IMR-90 (cell line): ENCODE measurements around the gene GABRA6. TPM values are rescaled to one million over a fixed set of nuclear protein-coding genes. Genes with fewer than 3 reads are reported as not detected.

Experiments
- ATAC-seq: fragments of 200-7000 bp; cut with Tn5 transposase; 2 replicates; pipeline ENCODE4 v1.9.1; 2020; ENCODE audit warnings: low read depth, mild to moderate bottlenecking, moderate library complexity
- BruUV-seq: library from RNA; stranded (reverse); fragments of 400-500 nt; replicated peaks from 2 replicates; lab custom pipeline; 2021; lab: Mats Ljungman, UMichigan
- CTCF ChIA-PET: fragments of 300-600 bp; formaldehyde crosslinking; extraction: SDS; loops from one replicate; lab custom pipeline; 2021; ENCODE audit warnings: antibody characterized with exemption; lab: Yijun Ruan, JAX
- POLR2A ChIA-PET: fragments of 300-600 bp; sonication (Branson Sonifier 250); formaldehyde crosslinking; loops from one replicate; lab custom pipeline; 2022; ENCODE audit warnings: antibody characterized with exemption; ENCODE audit not compliant: unreplicated experiment; lab: Charles Lee
- DNase-seq: peaks from one replicate; pipeline ENCODE4 v3.0.0; 2013
- H2AFZ ChIP-seq: replicated peaks from 2 replicates; pipeline ENCODE3; 2013; ENCODE audit warnings: low read length, mild to moderate bottlenecking; ENCODE audit not compliant: poor library complexity
- H2AK5ac ChIP-seq: 2 replicates; pipeline ENCODE4 v1.6.1; 2013; ENCODE audit warnings: low read depth, low read length, inconsistent platforms
- H2AK9ac ChIP-seq: replicated peaks from 2 replicates; pipeline ENCODE3; 2013; ENCODE audit warnings: mild to moderate bottlenecking, low read depth, low read length, moderate library complexity; ENCODE audit not compliant: poor library complexity
- H2BK120ac ChIP-seq: 2 replicates; pipeline ENCODE4 v1.6.1; 2013; ENCODE audit warnings: low read depth, low read length, inconsistent platforms
- H2BK15ac ChIP-seq: 3 replicates; pipeline ENCODE4 v1.6.1; 2013; ENCODE audit warnings: low read depth, low read length, inconsistent platforms
- H2BK20ac ChIP-seq: 2 replicates; pipeline ENCODE4 v1.6.1; 2013; ENCODE audit warnings: low read depth, mild to moderate bottlenecking, inconsistent platforms, low read length, moderate library complexity
- H2BK5ac ChIP-seq: 2 replicates; pipeline ENCODE4 v1.6.1; 2013; ENCODE audit warnings: mild to moderate bottlenecking, low read depth, low read length, inconsistent platforms; ENCODE audit not compliant: poor library complexity, severe bottlenecking
- H3K14ac ChIP-seq: replicated peaks from 2 replicates; pipeline ENCODE4 v1.6.1; 2013; ENCODE audit warnings: low read depth, low read length, inconsistent platforms
- H3K18ac ChIP-seq: 2 replicates; pipeline ENCODE4 v1.6.1; 2013; ENCODE audit warnings: low read depth, low read length, control low read depth
- H3K23ac ChIP-seq: 2 replicates; pipeline ENCODE4 v1.6.1; 2013; ENCODE audit warnings: low read depth, low read length, inconsistent platforms
- H3K27ac ChIP-seq: 2 replicates; pipeline ENCODE4 v1.5.1; 2013; ENCODE audit warnings: mild to moderate bottlenecking, control low read depth, low read length; ENCODE audit not compliant: insufficient read depth
- H3K27me3 ChIP-seq: 2 replicates; pipeline ENCODE4 v1.6.1; 2013; ENCODE audit warnings: low read length; ENCODE audit not compliant: control insufficient read depth, insufficient read depth
- H3K36me3 ChIP-seq: 2 replicates; pipeline ENCODE4 v1.6.1; 2013; ENCODE audit warnings: low read length, mixed read lengths; ENCODE audit not compliant: control insufficient read depth, insufficient read depth
- H3K4ac ChIP-seq: 2 replicates; pipeline ENCODE4 v1.6.1; 2013; ENCODE audit warnings: low read depth, low read length, inconsistent platforms
- H3K4me1 ChIP-seq: 2 replicates; pipeline ENCODE4 v1.6.1; 2013; ENCODE audit warnings: low read length, mixed read lengths; ENCODE audit not compliant: control insufficient read depth, insufficient read depth
- H3K4me2 ChIP-seq: 2 replicates; pipeline ENCODE4 v1.6.1; 2013; ENCODE audit warnings: low read depth, mild to moderate bottlenecking, control low read depth, low read length, moderate library complexity
- H3K4me3 ChIP-seq: 2 replicates; pipeline ENCODE4 v1.5.1; 2013; ENCODE audit warnings: low read depth, mild to moderate bottlenecking, control low read depth, low read length, moderate library complexity; ENCODE audit not compliant: insufficient read depth
- H3K56ac ChIP-seq: 2 replicates; pipeline ENCODE4 v1.6.1; 2013; ENCODE audit warnings: low read length, inconsistent platforms; ENCODE audit not compliant: insufficient read depth; ENCODE audit errors: extremely low read depth
- H3K79me1 ChIP-seq, 2 experiments: 2 replicates each; pipeline ENCODE4 v1.6.1; 2013; ENCODE audit warnings: low read length in 2 of 2, inconsistent platforms in 1 of 2, low read depth in 1 of 2
- H3K9ac ChIP-seq: 2 replicates; pipeline ENCODE4 v1.6.1; 2013; ENCODE audit warnings: low read depth, low read length, control low read depth
- H3K9me1 ChIP-seq: 2 replicates; pipeline ENCODE4 v1.6.1; 2013; ENCODE audit warnings: low read length, inconsistent platforms; ENCODE audit not compliant: insufficient read depth
- H3K9me3 ChIP-seq: 2 replicates; pipeline ENCODE4 v1.6.1; 2013; ENCODE audit warnings: low read length; ENCODE audit not compliant: control insufficient read depth, insufficient read depth
- H4K20me1 ChIP-seq: 2 replicates; pipeline ENCODE4 v1.6.1; 2013; ENCODE audit warnings: low read length, inconsistent platforms; ENCODE audit not compliant: insufficient read depth
- H4K5ac ChIP-seq: 2 replicates; pipeline ENCODE4 v1.6.1; 2013; ENCODE audit warnings: mild to moderate bottlenecking, low read depth, low read length, control low read depth
- H4K8ac ChIP-seq, 2 experiments: 2 replicates each; pipeline ENCODE4 v1.6.1; 2013; ENCODE audit warnings: low read depth in 2 of 2, low read length in 2 of 2, control low read depth in 1 of 2, inconsistent platforms in 1 of 2
- H4K91ac ChIP-seq: 2 replicates; pipeline ENCODE4 v1.6.1; 2013; ENCODE audit warnings: low read depth, low read length, inconsistent platforms; ENCODE audit not compliant: insufficient read depth
- CEBPB ChIP-seq: IDR thresholded peaks from 2 replicates; pipeline ENCODE4 v1.6.1; 2012; ENCODE audit warnings: low read depth, low read length, improper control_type of control experiment
- CHD1 ChIP-seq: IDR thresholded peaks from 2 replicates; pipeline ENCODE4 v1.6.1; 2012; ENCODE audit warnings: low read depth, low read length, improper control_type of control experiment
- MAFK ChIP-seq: IDR thresholded peaks from 2 replicates; pipeline ENCODE4 v1.6.1; 2012; ENCODE audit warnings: low read depth, low read length, improper control_type of control experiment
- MAZ ChIP-seq: IDR thresholded peaks from 2 replicates; pipeline ENCODE4 v1.6.1; 2012; ENCODE audit warnings: low read depth, mild to moderate bottlenecking, low read length, improper control_type of control experiment, moderate library complexity, borderline replicate concordance
- MXI1 ChIP-seq: IDR thresholded peaks from 2 replicates; pipeline ENCODE4 v1.6.1; 2012; ENCODE audit warnings: low read depth, mild to moderate bottlenecking, low read length, moderate library complexity, borderline replicate concordance
- NFE2L2 ChIP-seq: fragments of 150-350 bp; IDR thresholded peaks from 2 replicates; pipeline ENCODE4 v1.6.1; 2016; ENCODE audit warnings: low read depth, mild to moderate bottlenecking, low read length
- RAD21 ChIP-seq: IDR thresholded peaks from 2 replicates; pipeline ENCODE4 v1.6.1; 2012; ENCODE audit warnings: low read length, improper control_type of control experiment
- RCOR1 ChIP-seq: IDR thresholded peaks from 2 replicates; pipeline ENCODE4 v1.6.1; 2012; ENCODE audit warnings: mild to moderate bottlenecking, low read length, improper control_type of control experiment; ENCODE audit not compliant: insufficient replicate concordance
- SMC3 ChIP-seq: fragments of 150-350 bp; IDR thresholded peaks from 2 replicates; pipeline ENCODE4 v1.6.1; 2016; ENCODE audit warnings: low read depth, mild to moderate bottlenecking, antibody characterized with exemption, low read length, moderate library complexity
- WGBS, 2 experiments: methylation state at CpG; one replicate each; pipeline versions ENCODE4 v1.1.5 to v1.1.7; 2013; ENCODE audit warnings: missing lambda C conversion rate in 2 of 2; ENCODE audit not compliant: insufficient read length in 1 of 2; ENCODE audit errors: extremely low coverage in 2 of 2; 5-methylcytosine and 5-hydroxymethylcytosine counted together
- dilution Hi-C: fragments of 300-500 bp; cut with HindIII; formaldehyde crosslinking; loops from one replicate; pipeline ENCODE4 v1.14.3; 2018; ENCODE audit warnings: low sequenced_read_pairs; ENCODE audit not compliant: unreplicated experiment
- in situ Hi-C: fragments of 300-500 bp; cut with MboI; formaldehyde crosslinking; loops from 3 replicates; pipeline ENCODE4 v1.14.3; 2019; ENCODE audit warnings: low sequenced_read_pairs, inconsistent platforms, mixed read lengths
- intact Hi-C: fragments of 100-400 bp; cut with micrococcal nuclease; formaldehyde crosslinking; loops from 2 replicates; pipeline ENCODE4 v1.10.0; 2022
- polyA plus RNA-seq, 3 experiments: library from polyadenylated mRNA; depleted of rRNA; stranded (reverse); fragments of >200 nt; gene quantifications; 2 replicates each; pipeline ENCODE4 v1.2.3, GENCODE V29; 2012; ENCODE audit warnings: low replicate concordance in 1 of 3
- total RNA-seq: library from RNA; depleted of rRNA; stranded (reverse); fragments of >200 nt; gene quantifications from 2 replicates; pipeline ENCODE4 v1.2.3, GENCODE V29; 2012

The GABRA6 gene
- total and polyA plus RNA-seq, 2 of the 4 experiments (the other 2 are of a cell fraction) = not detected

DNA sequence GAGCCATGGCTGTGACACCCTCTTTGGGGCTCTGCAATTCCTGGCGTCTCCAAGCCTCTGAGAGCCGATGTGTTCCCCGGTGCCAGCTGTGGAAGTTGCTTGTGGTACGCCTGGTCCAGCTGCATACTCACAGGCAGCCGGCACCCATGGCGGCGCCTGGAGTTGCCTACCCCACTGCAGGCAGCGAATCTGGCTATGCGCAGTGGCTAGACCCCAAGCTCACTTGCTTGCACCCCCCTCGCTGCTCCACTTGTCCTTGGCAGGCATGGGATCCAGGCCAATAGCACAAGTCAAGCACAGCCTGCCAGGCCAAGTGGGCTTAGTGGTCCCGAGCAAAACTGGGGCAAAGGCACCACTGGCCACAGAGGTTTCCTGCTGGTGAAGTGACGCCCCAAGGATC is 24.7 kb upstream of the GABRA6 start:
- DNase-seq = no peak
- no peak overlapping the region for H3K14ac ChIP-seq
- TF ChIP-seq CEBPB = no peak
- TF ChIP-seq CHD1 = no peak
- TF ChIP-seq SMC3 = no peak
- TF ChIP-seq MAFK = no peak
- no peak for TF ChIP-seq MXI1
- no peak for TF ChIP-seq MAZ
- TF ChIP-seq RAD21 = no peak
- no peak for TF ChIP-seq RCOR1
- TF ChIP-seq NFE2L2 = no peak
- no peak overlapping the region for H2AK5ac ChIP-seq
- no peak overlapping the region for H3K4me3 ChIP-seq
- no peak overlapping the region for H4K8ac ChIP-seq
- H4K91ac ChIP-seq = no peak overlapping the region
- peaks cover 6% of the 10 kb centered on the region for H3K9me3 ChIP-seq
- WGBS, 2 experiments = 76% methylated on average over 4 of the region's 12 CpGs; no CpG with 5 or more reads in 1 of the 2 experiments
- BruUV-seq = no TSS peak
- H3K79me1 ChIP-seq = no peaks in the 10 kb centered on the region
- no peak overlapping the region for H3K4ac ChIP-seq
- no peak overlapping the region for H3K4me2 ChIP-seq
- dilution Hi-C loops (no loop called here), in situ Hi-C loops (no loop called here), intact Hi-C loops (no loop called here)
- no peak overlapping the region for H2BK15ac ChIP-seq
- H3K27me3 ChIP-seq = no peaks in the 10 kb centered on the region
- H4K20me1 ChIP-seq = no peaks in the 10 kb centered on the region
- no peak for ATAC-seq
- POLR2A ChIA-PET = no interaction called here
- no peaks in the 10 kb centered on the region for H3K4me1 ChIP-seq
- no peaks in the 10 kb centered on the region for H3K36me3 ChIP-seq
- H3K27ac ChIP-seq = no peak overlapping the region
- H3K23ac ChIP-seq = no peak overlapping the region
- no peak overlapping the region for H3K18ac ChIP-seq
- no peak overlapping the region for H3K56ac ChIP-seq
- no peak overlapping the region for H2AFZ ChIP-seq
- no peak overlapping the region for H4K5ac ChIP-seq
- CTCF ChIA-PET = no interaction called here
- no peak overlapping the region for H2BK5ac ChIP-seq
- no peak overlapping the region for H2AK9ac ChIP-seq
- H2BK20ac ChIP-seq = no peak overlapping the region
- no peak overlapping the region for H3K9ac ChIP-seq
- H2BK120ac ChIP-seq = no peak overlapping the region
- no peaks in the 10 kb centered on the region for H3K9me1 ChIP-seq
